ENCODE results near the gene KLHL17.

KLHL17 gene

DNA sequence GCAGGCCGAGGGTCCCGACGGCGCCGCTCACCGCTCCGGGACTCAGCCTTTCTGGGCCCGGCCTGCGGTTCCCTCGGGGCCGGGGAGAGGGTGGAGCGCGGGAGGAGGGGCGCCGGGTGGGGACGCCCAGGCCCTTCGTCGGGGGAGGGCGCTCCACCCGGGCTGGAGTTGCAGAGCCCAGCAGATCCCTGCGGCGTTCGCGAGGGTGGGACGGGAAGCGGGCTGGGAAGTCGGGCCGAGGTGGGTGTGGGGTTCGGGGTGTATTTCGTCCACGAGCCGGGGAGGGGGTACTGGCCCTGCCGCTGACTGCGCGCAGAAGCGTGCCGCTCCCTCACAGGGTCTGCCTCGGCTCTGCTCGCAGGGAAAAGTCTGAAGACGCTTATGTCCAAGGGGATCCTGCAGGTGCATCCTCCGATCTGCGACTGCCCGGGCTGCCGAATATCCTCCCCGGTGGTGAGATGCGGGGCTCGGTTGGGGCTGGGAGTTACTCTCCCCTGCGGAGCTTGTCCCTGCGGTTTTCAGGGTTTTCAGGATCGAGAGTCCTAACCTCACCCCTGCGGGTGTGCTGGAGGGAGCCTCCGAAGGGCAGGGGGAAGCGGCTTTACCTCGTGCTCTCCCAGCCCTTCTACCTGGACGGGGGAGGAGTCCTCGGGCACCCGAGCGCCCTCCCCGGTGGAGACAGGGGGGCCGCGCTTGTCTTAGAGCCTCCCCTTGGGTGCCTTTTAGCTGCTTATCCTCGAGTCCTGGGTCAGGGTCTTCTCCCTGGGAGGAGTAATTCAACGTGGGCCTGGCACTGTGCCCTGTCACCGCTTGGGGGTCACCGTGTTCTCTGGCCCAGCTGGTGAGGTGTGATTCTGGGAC, 34.6 kb upstream of the KLHL17 start:
- H3K9ac ChIP-seq (ENCODE audit: low read depth, low read length, poor library complexity) = no peak overlapping the region
- DNase-seq (ENCODE audit: low spot score) = no peak
- peak overlapping the region; percentile 95 for H2AFZ ChIP-seq (ENCODE audit: low read length)
- H4K91ac ChIP-seq (ENCODE audit: low read depth, low read length, poor library complexity) = peak overlapping the region; percentile 72
- peak overlapping the region; percentile 74 for H2BK120ac ChIP-seq (ENCODE audit: low read depth, low read length)
- WGBS, 2 donors (ENCODE audit: extremely low coverage in 2 of 2, insufficient read length in 2 of 2, insufficient replicate concordance in 1 of 2) = no CpG with 5 or more reads among the region's 65 CpGs
- H3K36me3 ChIP-seq (replicated peaks in 1 of 2; ENCODE audit: control insufficient read depth in 2 of 2, insufficient read depth in 2 of 2, low read length in 2 of 2) = peaks cover 0 to 2% of the 10 kb centered on the region in 2 donors
- H4K8ac ChIP-seq (ENCODE audit: low read depth, low read length) = no peak overlapping the region
- no peak overlapping the region for H3K27ac ChIP-seq (replicated peaks; ENCODE audit: low read length)
- peak overlapping the region; percentile 86 for H3K4me2 ChIP-seq (ENCODE audit: insufficient read depth, low read length, poor library complexity, severe bottlenecking)
- no peak overlapping the region for H3K4ac ChIP-seq (ENCODE audit: low read length)
- no peaks in the 10 kb centered on the region for H3K79me1 ChIP-seq (ENCODE audit: low read depth, low read length)
- no peak overlapping the region for H3K4me3 ChIP-seq (ENCODE audit: low read length in 2 of 2)
- H3K14ac ChIP-seq (ENCODE audit: low read length) = peak overlapping the region; percentile 56
- no peak overlapping the region for H2BK12ac ChIP-seq (ENCODE audit: low read length)
- H3K18ac ChIP-seq (ENCODE audit: low read length) = peak overlapping the region; percentile 90
- peak overlapping the region; percentile 87 for H2BK15ac ChIP-seq (ENCODE audit: low read length)
- peak overlapping the region; percentile 44 for H2BK5ac ChIP-seq (ENCODE audit: low read length)
- H3K27me3 ChIP-seq (ENCODE audit: control insufficient read depth in 3 of 3, insufficient read depth in 3 of 3, low read depth in 1 of 3, low read length in 3 of 3) = peaks cover 54 to 93% (median 92%) of the 10 kb centered on the region in 3 experiments
- H3K4me1 ChIP-seq (ENCODE audit: control insufficient read depth in 2 of 2, insufficient read depth in 1 of 2, low read depth in 1 of 2, low read length in 2 of 2) = peaks cover 14 to 29% of the 10 kb centered on the region in 2 donors
- peak overlapping the region; percentile 60 for H2AK5ac ChIP-seq (ENCODE audit: low read depth, low read length)
- H3K9me3 ChIP-seq (replicated peaks in 1 of 2; ENCODE audit: control insufficient read depth in 2 of 2, insufficient read depth in 1 of 2, low read depth in 1 of 2, low read length in 2 of 2) = peaks cover 0 to 4% of the 10 kb centered on the region in 2 donors
- peak overlapping the region; percentile 52 for H3K23ac ChIP-seq (ENCODE audit: low read depth, low read length, poor library complexity)

DNA sequence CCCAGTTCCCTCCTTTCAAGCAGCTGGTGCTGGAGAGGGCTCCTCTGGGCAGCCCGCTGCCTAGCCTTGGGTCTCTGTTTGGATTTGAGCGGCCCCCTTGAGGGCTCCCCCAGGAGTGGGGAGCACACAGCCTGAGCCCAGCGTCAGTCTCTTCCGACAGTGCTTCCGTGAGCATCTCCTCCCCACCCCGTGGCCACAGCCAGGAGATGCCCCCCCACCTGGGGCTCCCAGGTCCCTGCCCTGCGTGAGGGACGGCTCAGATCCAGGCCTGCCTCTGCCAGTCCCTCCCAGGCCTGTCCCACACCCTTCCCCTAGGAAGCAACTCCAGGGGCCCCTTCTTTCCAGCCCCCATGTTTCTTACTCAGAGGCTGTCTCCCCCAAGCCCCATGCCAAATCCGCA, 33.1 kb upstream of the KLHL17 start:
- Histone ChIP-seq H4K8ac (ENCODE audit: low read depth, low read length) (no peak overlapping the region), H3K9ac (ENCODE audit: low read depth, low read length, poor library complexity) (no peak overlapping the region), H3K4me2 (ENCODE audit: insufficient read depth, low read length, poor library complexity, severe bottlenecking) (no peak overlapping the region), H2BK15ac (ENCODE audit: low read length) (no peak overlapping the region), H2BK5ac (ENCODE audit: low read length) (no peak overlapping the region), H3K4me3 (ENCODE audit: low read length in 2 of 2) (no peak overlapping the region), H3K79me1 (ENCODE audit: low read depth, low read length) (no peaks in the 10 kb centered on the region), H3K4me1 (ENCODE audit: control insufficient read depth in 2 of 2, insufficient read depth in 1 of 2, low read depth in 1 of 2, low read length in 2 of 2) (peaks cover 8 to 22% of the 10 kb centered on the region in 2 donors), H3K23ac (ENCODE audit: low read depth, low read length, poor library complexity) (peak overlapping the region; percentile 52), H2AK5ac (ENCODE audit: low read depth, low read length) (peak overlapping the region; percentile 60), H4K91ac (ENCODE audit: low read depth, low read length, poor library complexity) (no peak overlapping the region), H3K4ac (ENCODE audit: low read length) (no peak overlapping the region), H3K27me3 (ENCODE audit: control insufficient read depth in 3 of 3, insufficient read depth in 3 of 3, low read depth in 1 of 3, low read length in 3 of 3) (peaks cover 55 to 96% (median 95%) of the 10 kb centered on the region in 3 experiments), H3K36me3 (replicated peaks in 1 of 2; ENCODE audit: control insufficient read depth in 2 of 2, insufficient read depth in 2 of 2, low read length in 2 of 2) (no peaks in the 10 kb centered on the region), H2BK120ac (ENCODE audit: low read depth, low read length) (no peak overlapping the region), H2AFZ (ENCODE audit: low read length) (no peak overlapping the region), H3K27ac (replicated peaks; ENCODE audit: low read length) (no peak overlapping the region), H2BK12ac (ENCODE audit: low read length) (no peak overlapping the region), H3K18ac (ENCODE audit: low read length) (peak overlapping the region; percentile 64), H3K9me3 (replicated peaks in 1 of 2; ENCODE audit: control insufficient read depth in 2 of 2, insufficient read depth in 1 of 2, low read depth in 1 of 2, low read length in 2 of 2) (peaks cover 0 to 2% of the 10 kb centered on the region in 2 donors), H3K14ac (ENCODE audit: low read length) (peak overlapping the region; percentile 82)
- DNase-seq (ENCODE audit: low spot score) = no peak
- WGBS, 2 donors (ENCODE audit: extremely low coverage in 2 of 2, insufficient read length in 2 of 2, insufficient replicate concordance in 1 of 2) = no CpG with 5 or more reads among the region's 9 CpGs

DNA sequence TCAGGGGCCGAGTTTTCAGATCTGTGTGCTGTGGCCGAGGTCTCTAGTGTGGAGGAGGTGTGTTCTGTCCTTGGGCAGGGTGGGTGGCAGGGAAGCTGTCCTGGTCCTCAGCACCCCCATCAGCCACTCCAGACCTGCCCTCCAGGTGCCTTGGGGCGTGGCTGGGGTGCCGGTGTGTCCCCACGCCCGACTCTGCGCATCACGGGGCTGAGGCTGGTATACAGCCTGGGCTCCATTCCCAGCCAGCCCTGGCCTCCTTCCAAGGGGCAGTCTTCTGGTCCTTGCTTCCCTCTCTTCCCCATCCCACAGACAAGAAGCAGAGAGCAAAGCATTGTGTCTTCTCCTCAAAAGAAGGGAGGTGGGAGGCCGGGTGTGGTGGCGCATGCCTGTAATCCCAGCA, 32.6 kb upstream of the KLHL17 start:
- Histone ChIP-seq H3K4me3 (ENCODE audit: low read length in 2 of 2) (no peak overlapping the region), H2BK12ac (ENCODE audit: low read length) (peak overlapping the region; percentile 90), H3K9me3 (replicated peaks in 1 of 2; ENCODE audit: control insufficient read depth in 2 of 2, insufficient read depth in 1 of 2, low read depth in 1 of 2, low read length in 2 of 2) (peaks cover 0 to 2% of the 10 kb centered on the region in 2 donors), H2BK15ac (ENCODE audit: low read length) (no peak overlapping the region), H2AK5ac (ENCODE audit: low read depth, low read length) (no peak overlapping the region), H2BK5ac (ENCODE audit: low read length) (no peak overlapping the region), H3K14ac (ENCODE audit: low read length) (peak overlapping the region; percentile 82), H3K27ac (replicated peaks; ENCODE audit: low read length) (no peak overlapping the region), H4K8ac (ENCODE audit: low read depth, low read length) (no peak overlapping the region), H3K23ac (ENCODE audit: low read depth, low read length, poor library complexity) (peak overlapping the region; percentile 31), H3K18ac (ENCODE audit: low read length) (peak overlapping the region; percentile 64), H3K9ac (ENCODE audit: low read depth, low read length, poor library complexity) (no peak overlapping the region), H2BK120ac (ENCODE audit: low read depth, low read length) (no peak overlapping the region), H3K4ac (ENCODE audit: low read length) (peak overlapping the region; percentile 89), H2AFZ (ENCODE audit: low read length) (no peak overlapping the region), H3K4me1 (ENCODE audit: control insufficient read depth in 2 of 2, insufficient read depth in 1 of 2, low read depth in 1 of 2, low read length in 2 of 2) (peaks cover 8 to 20% of the 10 kb centered on the region in 2 donors), H3K79me1 (ENCODE audit: low read depth, low read length) (no peaks in the 10 kb centered on the region), H3K36me3 (replicated peaks in 1 of 2; ENCODE audit: control insufficient read depth in 2 of 2, insufficient read depth in 2 of 2, low read length in 2 of 2) (no peaks in the 10 kb centered on the region), H3K27me3 (ENCODE audit: control insufficient read depth in 3 of 3, insufficient read depth in 3 of 3, low read depth in 1 of 3, low read length in 3 of 3) (peaks cover 53 to 96% (median 95%) of the 10 kb centered on the region in 3 experiments), H4K91ac (ENCODE audit: low read depth, low read length, poor library complexity) (no peak overlapping the region), H3K4me2 (ENCODE audit: insufficient read depth, low read length, poor library complexity, severe bottlenecking) (no peak overlapping the region)
- no peak for DNase-seq (ENCODE audit: low spot score)
- WGBS, 2 donors (ENCODE audit: extremely low coverage in 2 of 2, insufficient read length in 2 of 2, insufficient replicate concordance in 1 of 2) = no CpG with 5 or more reads among the region's 10 CpGs
